Activated CD8-positive, alpha-beta T cell treated with anti-CD3 and anti-CD28 coated beads for 36 hours (primary cell): ENCODE results near the gene CTDSPL. TPM values are rescaled to one million over a fixed set of nuclear protein-coding genes. Genes with fewer than 3 reads are reported as not detected.

Experiments
- ATAC-seq: fragments of 200-7000 bp; cut with Tn5 transposase; one replicate; pipeline ENCODE4 v1.10.0; 2021; ENCODE audit warnings: mild to moderate bottlenecking, moderate library complexity
- CTCF ChIA-PET: fragments of 350-600 bp; sonication (Branson Sonifier 250); formaldehyde crosslinking; loops from one replicate; lab custom pipeline; 2021; ENCODE audit warnings: antibody characterized with exemption; lab: Charles Lee
- POLR2A ChIA-PET: fragments of 350-600 bp; sonication (Branson Sonifier 250); formaldehyde crosslinking; loops from one replicate; lab custom pipeline; 2021; ENCODE audit warnings: antibody characterized with exemption; lab: Charles Lee
- DNase-seq: peaks from one replicate; pipeline ENCODE4 v3.0.0-alpha.2; 2020
- H3K27ac Mint-ChIP-seq: one replicate; pipeline ENCODE4 v1.8.0; 2021; ENCODE audit warnings: mild to moderate bottlenecking, mixed read lengths
- H3K27me3 Mint-ChIP-seq: one replicate; pipeline ENCODE4 v1.8.0; 2021; ENCODE audit warnings: mixed read lengths
- H3K36me3 Mint-ChIP-seq: one replicate; pipeline ENCODE4 v1.8.0; 2021; ENCODE audit warnings: low read depth, mixed read lengths
- H3K4me1 Mint-ChIP-seq: one replicate; pipeline ENCODE4 v1.8.0; 2021; ENCODE audit warnings: low read depth, mixed read lengths
- H3K4me3 Mint-ChIP-seq: one replicate; pipeline ENCODE4 v1.8.0; 2021; ENCODE audit warnings: mild to moderate bottlenecking, moderate library complexity, mixed read lengths
- H3K9me3 Mint-ChIP-seq: one replicate; pipeline ENCODE4 v1.8.0; 2021; ENCODE audit warnings: mixed read lengths
- intact Hi-C: fragments of 100-400 bp; cut with micrococcal nuclease; formaldehyde crosslinking; loops from one replicate; pipeline ENCODE4 v1.10.0; 2022
- total RNA-seq, 2 experiments: library from RNA; stranded (reverse); gene quantifications; one replicate each; pipeline ENCODE4 v1.2.3, GENCODE V29; 2021
- TF ChIP-seq, protein P1 (sequence below): fragments of 200-600 bp; IDR thresholded peaks from one replicate; pipeline ENCODE4 v1.8.0; 2022; ENCODE audit warnings: antibody characterized with exemption, mild to moderate bottlenecking

The CTDSPL gene
- total RNA-seq, 2 experiments from 2014 or later: 1.2 to 1.7 TPM

GRCh38 chr3:37974121-37975083, 112.7 kb downstream of the CTDSPL start:
- ChIA-PET POLR2A (interaction anchor here (0.8 to 0.9 kb wide), 2 partner anchors 16 to 23 kb away, joined by 3 read pairs; no protein-coding TSS in a partner anchor), CTCF (interaction anchor here (0.5 to 5.6 kb wide), 41 partner anchors 11 to 506 kb away, joined by 3 to 65 read pairs (median 4); partner anchors contain the start of genes ACAA1, DLEC1 and XYLB)
- H3K27me3 Mint-ChIP-seq: no peaks in the 10 kb centered on the region
- ATAC-seq (peak; percentile 98), DNase-seq (peak; percentile 83)
- H3K4me1 Mint-ChIP-seq: peaks cover 4% of the 10 kb centered on the region
- TF ChIP-seq, protein P1, sequence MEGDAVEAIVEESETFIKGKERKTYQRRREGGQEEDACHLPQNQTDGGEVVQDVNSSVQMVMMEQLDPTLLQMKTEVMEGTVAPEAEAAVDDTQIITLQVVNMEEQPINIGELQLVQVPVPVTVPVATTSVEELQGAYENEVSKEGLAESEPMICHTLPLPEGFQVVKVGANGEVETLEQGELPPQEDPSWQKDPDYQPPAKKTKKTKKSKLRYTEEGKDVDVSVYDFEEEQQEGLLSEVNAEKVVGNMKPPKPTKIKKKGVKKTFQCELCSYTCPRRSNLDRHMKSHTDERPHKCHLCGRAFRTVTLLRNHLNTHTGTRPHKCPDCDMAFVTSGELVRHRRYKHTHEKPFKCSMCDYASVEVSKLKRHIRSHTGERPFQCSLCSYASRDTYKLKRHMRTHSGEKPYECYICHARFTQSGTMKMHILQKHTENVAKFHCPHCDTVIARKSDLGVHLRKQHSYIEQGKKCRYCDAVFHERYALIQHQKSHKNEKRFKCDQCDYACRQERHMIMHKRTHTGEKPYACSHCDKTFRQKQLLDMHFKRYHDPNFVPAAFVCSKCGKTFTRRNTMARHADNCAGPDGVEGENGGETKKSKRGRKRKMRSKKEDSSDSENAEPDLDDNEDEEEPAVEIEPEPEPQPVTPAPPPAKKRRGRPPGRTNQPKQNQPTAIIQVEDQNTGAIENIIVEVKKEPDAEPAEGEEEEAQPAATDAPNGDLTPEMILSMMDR: peak; percentile 83
- no peaks in the 10 kb centered on the region for H3K9me3 Mint-ChIP-seq
- intact Hi-C loops: no loop called here
- no peak overlapping the region for H3K4me3 Mint-ChIP-seq
- H3K27ac Mint-ChIP-seq: no peak overlapping the region
- no peaks in the 10 kb centered on the region for H3K36me3 Mint-ChIP-seq

DNA sequence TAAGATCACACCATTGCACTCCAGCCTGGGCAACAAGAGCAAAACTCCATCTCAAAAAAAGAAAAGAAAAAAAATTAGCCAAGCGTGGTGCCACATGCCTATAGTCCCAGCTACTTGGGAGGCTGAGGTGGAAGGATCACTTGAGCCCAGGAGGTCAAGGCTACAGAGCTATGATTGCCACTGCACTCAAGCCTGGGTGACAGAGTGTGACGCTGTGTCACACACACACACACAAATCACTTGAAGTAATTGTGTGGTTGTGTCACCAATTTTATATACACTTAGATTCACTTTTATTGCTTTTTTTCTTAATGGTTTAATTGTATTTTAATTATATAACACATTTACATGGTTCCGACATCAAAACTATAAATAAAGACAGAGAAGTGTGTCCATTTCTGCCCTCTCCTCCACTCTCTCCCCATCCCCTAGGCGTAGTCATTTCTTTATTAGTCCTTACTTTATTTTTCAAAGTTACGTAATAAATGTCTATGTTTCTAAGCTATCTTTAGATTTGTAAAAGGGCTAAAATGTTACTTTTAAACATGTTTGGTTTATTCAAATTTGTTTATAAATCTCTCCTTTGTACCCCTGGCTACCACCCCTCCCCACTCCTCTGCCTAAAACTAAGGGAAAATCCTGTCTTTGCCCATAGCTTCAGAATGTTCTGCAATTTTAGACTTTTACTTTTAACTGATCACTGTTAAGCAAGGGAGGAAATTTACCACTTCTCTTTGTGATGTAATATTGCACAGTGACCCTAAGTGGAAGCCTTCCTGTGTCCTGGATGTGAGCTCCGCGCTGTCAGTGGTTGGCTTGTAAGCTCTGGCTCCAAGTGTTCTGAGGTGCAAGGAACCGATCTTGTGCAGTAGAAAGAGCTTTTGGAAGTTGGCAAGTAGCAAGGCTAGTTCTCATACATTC, 118.1 kb downstream of the CTDSPL start:
- Mint-ChIP-seq H3K27me3 (no peaks in the 10 kb centered on the region), H3K4me1 (peaks cover 3% of the 10 kb centered on the region), H3K27ac (no peak overlapping the region), H3K9me3 (no peaks in the 10 kb centered on the region), H3K36me3 (no peaks in the 10 kb centered on the region), H3K4me3 (no peak overlapping the region)
- POLR2A ChIA-PET: interaction anchor here (0.7 to 1.0 kb wide), 2 partner anchors 13 kb away, joined by 3 to 4 read pairs; no protein-coding TSS in a partner anchor
- intact Hi-C loops: no loop called here
- TF ChIP-seq, protein P1: no peak
- DNase-seq (no peak), ATAC-seq (no peak)
- CTCF ChIA-PET: interaction anchor here (1.1 to 3.0 kb wide), 6 partner anchors 14 to 138 kb away, joined by 4 to 21 read pairs (median 10); no protein-coding TSS in a partner anchor

DNA sequence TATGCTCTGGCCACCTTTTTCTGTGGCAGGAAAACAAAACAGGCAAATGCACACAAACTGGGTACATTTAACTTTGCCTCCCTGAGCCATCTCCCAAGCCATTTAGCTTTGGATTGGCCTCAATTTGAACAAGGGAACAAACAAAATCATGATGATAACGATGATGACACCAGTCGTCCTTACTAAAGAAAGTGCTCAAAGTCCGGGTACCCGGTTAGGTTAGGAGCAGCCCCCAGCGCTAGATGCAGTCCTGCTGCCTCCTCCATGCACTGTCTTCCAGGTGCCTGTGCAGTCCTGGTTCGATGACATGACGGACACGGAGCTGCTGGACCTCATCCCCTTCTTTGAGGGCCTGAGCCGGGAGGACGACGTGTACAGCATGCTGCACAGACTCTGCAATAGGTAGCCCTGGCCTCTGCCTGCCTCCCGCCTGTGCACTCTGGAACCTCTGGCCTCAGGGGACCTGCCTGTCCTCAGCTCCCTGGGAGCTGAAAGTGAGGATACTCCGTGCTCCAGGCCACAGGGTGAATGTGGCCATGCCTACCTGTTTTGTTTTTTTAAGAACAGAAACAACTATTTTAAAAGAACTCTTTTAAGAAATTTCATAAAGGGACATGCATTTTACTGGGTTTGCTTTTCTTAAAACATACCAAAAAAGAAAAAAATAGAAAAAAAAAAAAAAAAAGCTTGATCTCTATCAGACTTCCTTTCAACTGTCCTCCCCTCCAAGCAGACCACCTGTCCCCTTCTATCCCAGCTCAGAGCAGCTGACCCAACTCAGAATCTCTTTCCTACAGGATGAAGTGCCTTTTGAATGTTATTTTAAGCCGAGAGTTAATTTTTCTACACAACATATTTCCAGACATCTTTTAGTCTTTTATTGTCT, 119.0 kb downstream of the CTDSPL start:
- Mint-ChIP-seq H3K4me1 (no peaks in the 10 kb centered on the region), H3K36me3 (no peaks in the 10 kb centered on the region), H3K9me3 (no peaks in the 10 kb centered on the region), H3K4me3 (no peak overlapping the region), H3K27ac (no peak overlapping the region), H3K27me3 (no peaks in the 10 kb centered on the region)
- intact Hi-C loops: no loop called here
- ATAC-seq (no peak), DNase-seq (no peak)
- POLR2A ChIA-PET: interaction anchor here (1.0 kb wide), 1 partner anchor 12 kb away, joined by 3 read pairs; no protein-coding TSS in a partner anchor
- CTCF ChIA-PET: interaction anchor here (1.1 to 3.0 kb wide), 5 partner anchors 14 to 137 kb away, joined by 4 to 21 read pairs (median 11); no protein-coding TSS in a partner anchor
- TF ChIP-seq, protein P1: no peak

DNA sequence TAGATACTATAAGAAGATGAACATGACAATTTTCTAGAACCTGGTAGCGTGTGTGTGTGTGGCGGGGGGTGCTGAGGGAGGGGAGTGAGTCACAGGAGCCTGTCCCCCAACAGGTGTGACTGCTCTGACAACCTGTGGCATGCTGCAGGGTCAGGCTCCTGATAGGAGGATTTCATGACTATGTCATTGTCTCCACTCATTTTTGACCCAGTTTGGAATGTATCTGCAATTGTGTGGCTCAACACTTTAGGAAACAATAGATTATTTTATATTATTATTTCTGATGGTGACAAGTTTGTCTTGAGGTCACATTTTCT, 119.6 kb downstream of the CTDSPL start:
- POLR2A ChIA-PET: interaction anchor here (1.0 kb wide), 1 partner anchor 11 kb away, joined by 3 read pairs; no protein-coding TSS in a partner anchor
- no peak for ATAC-seq
- no peak overlapping the region for H3K4me3 Mint-ChIP-seq
- TF ChIP-seq, protein P1: no peak
- no peaks in the 10 kb centered on the region for H3K4me1 Mint-ChIP-seq
- H3K27ac Mint-ChIP-seq: no peak overlapping the region
- no peaks in the 10 kb centered on the region for H3K36me3 Mint-ChIP-seq
- CTCF ChIA-PET: interaction anchor here (1.2 to 3.0 kb wide), 5 partner anchors 15 to 136 kb away, joined by 3 to 21 read pairs (median 5); no protein-coding TSS in a partner anchor
- DNase-seq: no peak
- no peaks in the 10 kb centered on the region for H3K9me3 Mint-ChIP-seq
- no peaks in the 10 kb centered on the region for H3K27me3 Mint-ChIP-seq
- intact Hi-C loops: no loop called here
